ENCODE measurements around the gene SELENON.

The SELENON gene

GRCh38 chr1:25864434-25864833, 64.4 kb downstream of the SELENON start:
- no peak for DNase-seq (ENCODE audit: low read depth)

GRCh38 chr1:25866288-25866687, 66.3 kb downstream of the SELENON start:
- DNase-seq (ENCODE audit: low read depth), result no peak

DNA sequence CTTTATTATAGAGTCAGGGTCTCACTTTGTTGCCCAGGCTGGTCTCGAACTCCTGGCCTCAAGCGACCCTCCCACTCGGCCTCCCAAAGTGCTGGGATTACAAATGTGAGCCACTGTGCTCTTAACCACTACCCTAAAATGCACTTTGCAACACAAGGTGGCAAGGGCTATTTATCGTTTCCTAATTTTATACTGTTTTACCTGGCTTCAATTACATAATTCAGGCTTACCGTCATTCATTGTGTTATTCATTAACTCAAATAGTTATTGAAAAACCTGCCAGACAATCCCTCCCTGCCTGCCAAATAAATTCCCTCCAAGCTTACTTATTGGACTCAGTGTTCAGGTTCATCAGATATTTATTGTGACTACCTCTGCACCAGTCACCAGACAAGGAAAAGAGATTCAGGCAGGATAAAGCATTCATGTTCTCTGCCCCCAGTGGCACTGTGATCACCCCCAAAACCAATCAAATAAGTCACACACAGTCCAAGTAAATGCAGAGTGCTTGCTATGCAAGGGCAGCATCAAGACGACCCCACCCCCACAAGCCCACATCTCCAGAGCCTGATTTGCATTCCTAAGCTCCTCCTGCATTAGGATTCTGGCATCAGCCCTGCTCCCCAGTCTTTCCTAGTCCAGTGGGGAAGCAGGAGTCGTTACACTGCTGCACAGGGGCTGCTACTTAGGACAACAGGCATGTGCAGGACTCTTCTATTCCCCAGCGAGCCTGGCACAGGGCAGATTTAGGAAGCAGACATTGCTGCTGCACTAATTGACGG, 67.4 kb downstream of the SELENON start:
- no peak for DNase-seq (ENCODE audit: low read depth)
